H9 (cell line): ENCODE measurements around the gene HEATR1. TPM values are rescaled to one million over a fixed set of nuclear protein-coding genes. Genes with fewer than 3 reads are reported as not detected.

Experiments
- DNase-seq: peaks from one replicate; pipeline ENCODE4 v3.0.0-alpha.2; 2017
- H2AFZ ChIP-seq: one replicate; pipeline ENCODE4 v1.6.1; 2013; ENCODE audit warnings: mild to moderate bottlenecking, low read length, control low read depth, moderate library complexity
- H2AK5ac ChIP-seq: 2 replicates; pipeline ENCODE4 v1.6.1; 2013; ENCODE audit warnings: low read length, control low read depth, mixed read lengths; ENCODE audit not compliant: insufficient read length
- H2BK120ac ChIP-seq: one replicate; pipeline ENCODE4 v1.6.1; 2013; ENCODE audit warnings: low read depth, mild to moderate bottlenecking, low read length, control low read depth, inconsistent platforms; ENCODE audit not compliant: poor library complexity, severe bottlenecking
- H2BK12ac ChIP-seq: 2 replicates; pipeline ENCODE4 v1.6.1; 2013; ENCODE audit warnings: low read length, control low read depth, mixed read lengths, low read depth; ENCODE audit not compliant: insufficient read length
- H2BK15ac ChIP-seq: 2 replicates; pipeline ENCODE4 v1.6.1; 2013; ENCODE audit warnings: low read depth, low read length, control low read depth
- H2BK20ac ChIP-seq: one replicate; pipeline ENCODE4 v1.6.1; 2013; ENCODE audit warnings: low read depth, mild to moderate bottlenecking, low read length, control low read depth, inconsistent platforms; ENCODE audit not compliant: poor library complexity, severe bottlenecking
- H2BK5ac ChIP-seq: 2 replicates; pipeline ENCODE4 v1.6.1; 2013; ENCODE audit warnings: low read length, control low read depth, mixed read lengths; ENCODE audit not compliant: insufficient read length
- H3K14ac ChIP-seq: 2 replicates; pipeline ENCODE4 v1.6.1; 2013; ENCODE audit warnings: low read length, control low read depth; ENCODE audit not compliant: insufficient read depth
- H3K18ac ChIP-seq: 2 replicates; pipeline ENCODE4 v1.6.1; 2013; ENCODE audit warnings: low read depth, mild to moderate bottlenecking, mixed read lengths, low read length, control low read depth; ENCODE audit not compliant: insufficient read length
- H3K23ac ChIP-seq: 2 replicates; pipeline ENCODE4 v1.6.1; 2013; ENCODE audit warnings: low read length, control low read depth, mixed read lengths, low read depth; ENCODE audit not compliant: insufficient read length
- H3K23me2 ChIP-seq: 2 replicates; pipeline ENCODE4 v1.6.1; 2013; ENCODE audit warnings: low read depth, mild to moderate bottlenecking, mixed read lengths, low read length, control low read depth; ENCODE audit not compliant: insufficient read length, poor library complexity, severe bottlenecking
- H3K27ac ChIP-seq: 2 replicates; pipeline ENCODE4 v1.5.1; 2013; ENCODE audit warnings: low read length, control low read depth, mixed read lengths, low read depth; ENCODE audit not compliant: insufficient read length
- H3K27me3 ChIP-seq: 2 replicates; pipeline ENCODE4 v1.6.1; 2013; ENCODE audit warnings: low read length, control low read depth, inconsistent platforms; ENCODE audit not compliant: insufficient read depth
- H3K4ac ChIP-seq: 2 replicates; pipeline ENCODE4 v1.6.1; 2013; ENCODE audit warnings: low read depth, mild to moderate bottlenecking, control low read depth, inconsistent platforms, low read length, moderate library complexity
- H3K4me1 ChIP-seq: 2 replicates; pipeline ENCODE4 v1.6.1; 2013; ENCODE audit warnings: low read length, control low read depth, inconsistent platforms; ENCODE audit not compliant: insufficient read depth
- H3K4me2 ChIP-seq: 2 replicates; pipeline ENCODE4 v1.6.1; 2013; ENCODE audit warnings: low read length, control low read depth, mixed read lengths; ENCODE audit not compliant: insufficient read length, insufficient read depth
- H3K56ac ChIP-seq: 2 replicates; pipeline ENCODE4 v1.6.1; 2013; ENCODE audit warnings: low read depth, mild to moderate bottlenecking, mixed read lengths, low read length, control low read depth; ENCODE audit not compliant: insufficient read length
- H3K79me1 ChIP-seq: 2 replicates; pipeline ENCODE4 v1.6.1; 2013; ENCODE audit warnings: low read depth, mild to moderate bottlenecking, moderate library complexity, low read length, control low read depth, inconsistent platforms; ENCODE audit not compliant: insufficient read depth, poor library complexity, severe bottlenecking
- H3K79me2 ChIP-seq: 2 replicates; pipeline ENCODE4 v1.6.1; 2013; ENCODE audit warnings: low read length, control low read depth, inconsistent platforms; ENCODE audit not compliant: insufficient read depth
- H3K9ac ChIP-seq: 2 replicates; pipeline ENCODE4 v1.6.1; 2013; ENCODE audit warnings: low read length, control low read depth, mixed read lengths; ENCODE audit not compliant: insufficient read length; ENCODE audit errors: extremely low read depth
- H3K9me3 ChIP-seq: one replicate; pipeline ENCODE4 v1.6.1; 2013; ENCODE audit warnings: low read depth, low read length, inconsistent platforms; ENCODE audit not compliant: control insufficient read depth
- H3T11ph ChIP-seq: one replicate; pipeline ENCODE4 v1.6.1; 2013; ENCODE audit warnings: mild to moderate bottlenecking, low read length, control low read depth, inconsistent platforms
- H4K20me1 ChIP-seq: one replicate; pipeline ENCODE4 v1.6.1; 2013; ENCODE audit not compliant: control insufficient read depth, insufficient read length, insufficient read depth
- H4K5ac ChIP-seq: 2 replicates; pipeline ENCODE4 v1.6.1; 2013; ENCODE audit warnings: low read depth, mild to moderate bottlenecking, mixed read lengths, low read length, control low read depth; ENCODE audit not compliant: insufficient read length
- H4K8ac ChIP-seq: replicated peaks from 2 replicates; pipeline ENCODE4 v1.6.1; 2013; ENCODE audit warnings: low read length, control low read depth, mixed read lengths, low read depth; ENCODE audit not compliant: insufficient read length
- H4K91ac ChIP-seq: 2 replicates; pipeline ENCODE4 v1.6.1; 2013; ENCODE audit warnings: low read depth, mild to moderate bottlenecking, moderate library complexity, mixed read lengths, low read length, control low read depth; ENCODE audit not compliant: insufficient read length
- H3K27ac Mint-ChIP-seq, 3 experiments: 2 replicates in 2 of 3; 3 replicates in 1 of 3; pipeline ENCODE4 v1.8.0; 2020 to 2021; ENCODE audit warnings: mixed read lengths in 3 of 3, mild to moderate bottlenecking in 1 of 3, moderate library complexity in 1 of 3
- H3K27me3 Mint-ChIP-seq: 2 replicates; pipeline ENCODE4 v1.8.0; 2021; ENCODE audit warnings: low read depth, mild to moderate bottlenecking, moderate library complexity, mixed read lengths
- H3K36me3 Mint-ChIP-seq, 3 experiments: 2 replicates in 2 of 3; 3 replicates in 1 of 3; pipeline ENCODE4 v1.8.0; 2020 to 2021; ENCODE audit warnings: low read depth in 3 of 3, mixed read lengths in 3 of 3; ENCODE audit not compliant: insufficient read depth in 1 of 3
- H3K4me1 Mint-ChIP-seq, 2 experiments: 2 replicates each; pipeline ENCODE4 v1.8.0; 2020; ENCODE audit warnings: mixed read lengths in 2 of 2
- H3K4me3 Mint-ChIP-seq, 2 experiments: 2 replicates in 1 of 2; 3 replicates in 1 of 2; pipeline ENCODE4 v1.8.0; 2020 to 2021; ENCODE audit warnings: mild to moderate bottlenecking in 2 of 2, mixed read lengths in 2 of 2, moderate library complexity in 1 of 2
- H3K9me3 Mint-ChIP-seq, 2 experiments: 2 replicates in 1 of 2; 3 replicates in 1 of 2; pipeline ENCODE4 v1.8.0; 2020; ENCODE audit warnings: mild to moderate bottlenecking in 2 of 2, mixed read lengths in 2 of 2, moderate library complexity in 1 of 2
- WGBS: extraction: QIAGEN DNeasy Blood & Tissue Kit; methylation state at CpG from one replicate; pipeline ENCODE4 v1.1.7; 2013; ENCODE audit warnings: missing lambda C conversion rate, low lambda C conversion rate, mixed read lengths; ENCODE audit not compliant: insufficient read length; ENCODE audit errors: extremely low coverage; 5-methylcytosine and 5-hydroxymethylcytosine counted together
- total RNA-seq: library from RNA; stranded (reverse); gene quantifications from 2 replicates; pipeline ENCODE4 v1.2.1, GENCODE V29; 2021
- TF ChIP-seq, protein P1 (sequence below): fragments of 200-600 bp; sonication (generic); conservative IDR thresholded peaks from 3 replicates; pipeline ENCODE4 v1.8.0; 2021; ENCODE audit warnings: antibody characterized with exemption, mild to moderate bottlenecking

HEATR1 gene
- total RNA-seq, 1 experiment from 2014 or later = 88.2 TPM

DNA sequence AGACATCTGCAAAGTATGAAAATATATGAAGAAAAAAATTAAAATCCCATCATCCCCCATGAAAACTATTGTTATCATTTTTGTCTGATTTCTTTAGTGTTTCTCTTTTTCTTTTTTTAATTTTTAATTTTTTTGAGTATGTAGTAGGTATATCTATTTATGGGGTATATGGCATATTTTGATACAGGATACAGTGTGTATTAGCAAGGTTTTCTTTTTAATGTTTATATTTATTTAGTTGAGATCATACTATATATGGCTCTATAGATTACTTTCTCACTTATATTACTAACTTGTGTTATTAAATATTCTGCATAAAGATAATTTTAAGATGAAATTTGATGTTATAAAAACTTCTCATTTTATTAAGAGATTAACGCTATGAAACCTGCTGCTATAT is 69.1 kb downstream of the HEATR1 start:
- Histone ChIP-seq H4K20me1 (no peaks in the 10 kb centered on the region), H3K4me1 (no peaks in the 10 kb centered on the region), H2BK12ac (no peak overlapping the region), H3K9ac (no peak overlapping the region), H2BK120ac (no peak overlapping the region), H3K4me2 (no peak overlapping the region), H3K23me2 (no peaks in the 10 kb centered on the region), H3K79me1 (no peaks in the 10 kb centered on the region), H4K8ac (no peak overlapping the region), H4K5ac (no peak overlapping the region), H3K56ac (no peak overlapping the region), H3K4ac (no peak overlapping the region), H2AFZ (no peak overlapping the region), H3T11ph (no peak overlapping the region), H3K27me3 (no peaks in the 10 kb centered on the region), H3K23ac (no peak overlapping the region), H4K91ac (no peak overlapping the region), H3K79me2 (no peaks in the 10 kb centered on the region), H2BK5ac (no peak overlapping the region), H3K27ac (no peak overlapping the region), H2AK5ac (no peak overlapping the region), H2BK15ac (no peak overlapping the region), H3K9me3 (no peaks in the 10 kb centered on the region), H3K18ac (no peak overlapping the region), H2BK20ac (no peak overlapping the region), H3K14ac (no peak overlapping the region)
- no peak for DNase-seq
- Mint-ChIP-seq H3K27ac (no peak overlapping the region), H3K36me3 (peaks cover 0 to 10% (median 0%) of the 10 kb centered on the region in 3 experiments; a peak in 2 of 7 replicates), H3K9me3 (no peaks in the 10 kb centered on the region; a peak in 1 of 5 replicates), H3K4me3 (no peak overlapping the region), H3K27me3 (no peaks in the 10 kb centered on the region), H3K4me1 (peaks cover 2% of the 10 kb centered on the region in 2 experiments; a peak in 1 of 4 replicates)
- no CpG with 5 or more reads among the region's 1 CpG for WGBS
- TF ChIP-seq, protein P1, sequence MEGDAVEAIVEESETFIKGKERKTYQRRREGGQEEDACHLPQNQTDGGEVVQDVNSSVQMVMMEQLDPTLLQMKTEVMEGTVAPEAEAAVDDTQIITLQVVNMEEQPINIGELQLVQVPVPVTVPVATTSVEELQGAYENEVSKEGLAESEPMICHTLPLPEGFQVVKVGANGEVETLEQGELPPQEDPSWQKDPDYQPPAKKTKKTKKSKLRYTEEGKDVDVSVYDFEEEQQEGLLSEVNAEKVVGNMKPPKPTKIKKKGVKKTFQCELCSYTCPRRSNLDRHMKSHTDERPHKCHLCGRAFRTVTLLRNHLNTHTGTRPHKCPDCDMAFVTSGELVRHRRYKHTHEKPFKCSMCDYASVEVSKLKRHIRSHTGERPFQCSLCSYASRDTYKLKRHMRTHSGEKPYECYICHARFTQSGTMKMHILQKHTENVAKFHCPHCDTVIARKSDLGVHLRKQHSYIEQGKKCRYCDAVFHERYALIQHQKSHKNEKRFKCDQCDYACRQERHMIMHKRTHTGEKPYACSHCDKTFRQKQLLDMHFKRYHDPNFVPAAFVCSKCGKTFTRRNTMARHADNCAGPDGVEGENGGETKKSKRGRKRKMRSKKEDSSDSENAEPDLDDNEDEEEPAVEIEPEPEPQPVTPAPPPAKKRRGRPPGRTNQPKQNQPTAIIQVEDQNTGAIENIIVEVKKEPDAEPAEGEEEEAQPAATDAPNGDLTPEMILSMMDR = no peak
